Spleen (tissue), 11 donors: ENCODE results near the gene WDR18. TPM values are rescaled to one million over a fixed set of nuclear protein-coding genes. Genes with fewer than 3 reads are reported as not detected.

Source experiments
- DNase-seq: peaks from one replicate; pipeline ENCODE4 v3.0.0-alpha.2; 2020
- H3K27ac ChIP-seq, 8 donors: fragments of 200-600 bp; sonication (generic) in 7 of 8; 1 replicate in 4 of 8; 2 replicates in 4 of 8; pipeline versions ENCODE4 v1.5.0 to v1.8.0; 2016 to 2021; ENCODE audit warnings: inconsistent platforms in 4 of 8, mild to moderate bottlenecking in 4 of 8, moderate library complexity in 1 of 8
- H3K27me3 ChIP-seq, 7 donors: fragments of 200-600 bp; sonication (generic) in 6 of 7; replicated peaks in 1 of 7; 1 replicate in 4 of 7; 2 replicates in 3 of 7; pipeline versions ENCODE4 v1.5.0 to v1.8.0; 2016 to 2021; ENCODE audit warnings: inconsistent platforms in 3 of 7, mild to moderate bottlenecking in 1 of 7
- H3K36me3 ChIP-seq, 6 donors: fragments of 200-600 bp; sonication (generic) in 5 of 6; 1 replicate in 4 of 6; 2 replicates in 2 of 6; pipeline versions ENCODE4 v1.5.0 to v1.8.0; 2016 to 2021; ENCODE audit warnings: inconsistent platforms in 2 of 6
- H3K4me1 ChIP-seq, 6 donors: fragments of 200-600 bp; sonication (generic) in 5 of 6; 1 replicate in 3 of 6; 2 replicates in 3 of 6; pipeline versions ENCODE4 v1.5.0 to v1.8.0; 2016 to 2021; ENCODE audit warnings: inconsistent platforms in 3 of 6
- H3K4me3 ChIP-seq, 8 donors: fragments of 200-600 bp; sonication (generic) in 7 of 8; 1 replicate in 4 of 8; 2 replicates in 4 of 8; pipeline versions ENCODE4 v1.5.0 to v1.8.0; 2016 to 2021; ENCODE audit warnings: inconsistent platforms in 4 of 8, mild to moderate bottlenecking in 4 of 8, moderate library complexity in 2 of 8
- H3K9me3 ChIP-seq, 8 donors: fragments of 200-600 bp; sonication (generic) in 7 of 8; 1 replicate in 4 of 8; 2 replicates in 4 of 8; pipeline versions ENCODE4 v1.5.0 to v1.8.0; 2016 to 2021; ENCODE audit warnings: inconsistent platforms in 4 of 8
- CTCF ChIP-seq, 11 experiments: fragments of 200-600 bp in 7 of 11; fragments of 450-650 bp in 4 of 11; sonication (generic) in 4 of 11; IDR thresholded peaks in 8 of 11; conservative IDR thresholded peaks in 3 of 11; 1 replicate in 7 of 11; 2 replicates in 4 of 11; pipeline versions ENCODE4 v1.4.0 to v1.8.0; 2016 to 2021; ENCODE audit warnings: antibody characterized with exemption in 11 of 11, inconsistent platforms in 4 of 11, mild to moderate bottlenecking in 1 of 11
- POLR2A ChIP-seq, 3 donors: fragments of 450-650 bp; IDR thresholded peaks; one replicate each; pipeline ENCODE4 v1.5.1; 2017; ENCODE audit warnings: antibody characterized with exemption in 3 of 3, mild to moderate bottlenecking in 1 of 3
- POLR2AphosphoS5 ChIP-seq, 3 donors: sonication (generic); formaldehyde crosslinking; IDR thresholded peaks; one replicate each; pipeline ENCODE4 v1.5.1; 2017; ENCODE audit warnings: antibody characterized with exemption in 3 of 3
- WGBS, 5 donors: extraction: QIAGEN DNeasy Blood & Tissue Kit in 3 of 5; methylation state at CpG; one replicate each; pipeline versions ENCODE4 v1.1.5 to v1.1.7; 2013 to 2018; 5-methylcytosine and 5-hydroxymethylcytosine counted together
- intact Hi-C: fragments of 100-400 bp; cut with DNase I; formaldehyde crosslinking; loops from one replicate; pipeline ENCODE4 v1.15.0; 2023; ENCODE audit warnings: low total_unique reads
- polyA plus RNA-seq, 3 donors: library from polyadenylated mRNA; stranded (reverse); fragments of 200-250 nt; gene quantifications; one replicate each; pipeline ENCODE4 v1.2.1, GENCODE V29; 2013
- total RNA-seq, 7 donors: library from RNA; depleted of rRNA in 3 of 7; stranded (reverse); fragments of >200 nt in 3 of 7; fragmentation: NEBNext Ultra II Directional in 4 of 7; extraction: Animal tissue kit (Norgen Biotek cat#: 25700) in 4 of 7; gene quantifications; one replicate each; pipeline versions ENCODE4 v1.1.0 to v1.2.1, GENCODE V29; 2016 to 2021
- donor health status: healthy with polysubstance abuse.
- donor health status: DM: no; HTN: no; CAD: no; lungs with moderate emphysema.
- donor health status: DM: no; HTN: no; CAD: no.
- donor health status: Bipolar disorder and iron deficiency.
- donor health status: healthy.
- donor health status: DM: no; HTN: no; CAD: no.
- donor health status: DM: yes; HTN: yes; CAD: no.

Gene WDR18
- total and polyA plus RNA-seq, 10 donors: 17.8 to 96.0 (median 37.5) TPM

GRCh38 chr19:1013218-1013617, 29.1 kb downstream of the WDR18 start:
- 84 to 96% (median 90%) methylated on average over 2 to 10 of the region's 10 CpGs for WGBS, 5 donors
- no peaks in the 10 kb centered on the region for H3K9me3 ChIP-seq
- no peaks in the 10 kb centered on the region for H3K27me3 ChIP-seq
- intact Hi-C loops: no loop called here
- H3K4me1 ChIP-seq: peaks cover 38 to 78% (median 53%) of the 10 kb centered on the region in 6 donors
- TF ChIP-seq CTCF (IDR thresholded peaks at IDR 0.05 in 8 of 11, conservative IDR thresholded peaks at IDR 0.05 in 3 of 11) (no peak), POLR2A (IDR thresholded peaks at IDR 0.05) (no peak), POLR2AphosphoS5 (IDR thresholded peaks at IDR 0.05) (no peak)
- H3K4me3 ChIP-seq: no peak overlapping the region
- DNase-seq: no peak
- H3K27ac ChIP-seq: no peak overlapping the region
- H3K36me3 ChIP-seq: peaks cover 3 to 92% (median 64%) of the 10 kb centered on the region in 6 donors

GRCh38 chr19:1014161-1015060, 30.3 kb downstream of the WDR18 start:
- intact Hi-C loops: no loop called here
- Histone ChIP-seq H3K36me3 (peaks cover 3 to 86% (median 56%) of the 10 kb centered on the region in 6 donors), H3K4me3 (no peak overlapping the region), H3K27ac (peak overlapping the region in 3 of 8 donors; percentile 95 to 98 (median 97)), H3K9me3 (no peaks in the 10 kb centered on the region), H3K4me1 (peaks cover 50 to 88% (median 65%) of the 10 kb centered on the region in 6 donors), H3K27me3 (no peaks in the 10 kb centered on the region)
- 88 to 93% (median 90%) methylated on average over 35 to 49 of the region's 49 CpGs for WGBS, 5 donors
- TF ChIP-seq CTCF (IDR thresholded peaks at IDR 0.05 in 8 of 11, conservative IDR thresholded peaks at IDR 0.05 in 3 of 11): no peak
- TF ChIP-seq POLR2AphosphoS5 (IDR thresholded peaks at IDR 0.05): peak in 2 of 3 donors; percentile 15 to 29
- no peak for DNase-seq

- Histone ChIP-seq H3K4me1 (peaks cover 56 to 88% (median 71%) of the 10 kb centered on the region in 6 donors), H3K27ac (peak overlapping the region in 6 of 8 donors; percentile 27 to 98 (median 96)), H3K9me3 (no peaks in the 10 kb centered on the region), H3K4me3 (peak overlapping the region in 2 of 8 donors; percentile 4 to 81), H3K36me3 (peaks cover 3 to 82% (median 48%) of the 10 kb centered on the region in 6 donors), H3K27me3 (no peaks in the 10 kb centered on the region)
- TF ChIP-seq POLR2A (IDR thresholded peaks at IDR 0.05): no peak
- TF ChIP-seq POLR2AphosphoS5 (IDR thresholded peaks at IDR 0.05): no peak
- TF ChIP-seq CTCF (IDR thresholded peaks at IDR 0.05 in 8 of 11, conservative IDR thresholded peaks at IDR 0.05 in 3 of 11): no peak
- WGBS, 5 donors: 85 to 95% (median 88%) methylated on average over 15 to 29 of the region's 29 CpGs
- intact Hi-C loops: no loop called here
- DNase-seq: no peak
These were observed 31.1 kb downstream of the WDR18 start for GRCh38 chr19:1015061-1015781.
